DOHH2 (cell line): ENCODE measurements around the gene LGALS1.

Experiments used
- H3F3A ChIP-seq: fragments of 200-600 bp; sonication (generic), shearing (Covaris generic); 2 replicates; pipeline ENCODE4 v1.6.0; 2016; ENCODE audit warnings: antibody characterized with exemption, mild to moderate bottlenecking; ENCODE audit not compliant: control insufficient read depth, insufficient read depth
- H3K27ac ChIP-seq: fragments of 200-600 bp; sonication (generic); 2 replicates; pipeline ENCODE4 v1.5.1; 2014; ENCODE audit warnings: low read depth, mild to moderate bottlenecking, low read length, moderate library complexity
- H3K27me3 ChIP-seq: fragments of 200-600 bp; sonication (generic); 2 replicates; pipeline ENCODE4 v1.6.1; 2014; ENCODE audit warnings: mild to moderate bottlenecking, low read length, mixed read lengths; ENCODE audit not compliant: control insufficient read depth
- H3K36me3 ChIP-seq: fragments of 200-600 bp; sonication (generic); 2 replicates; pipeline ENCODE4 v1.6.1; 2014; ENCODE audit warnings: mild to moderate bottlenecking, low read length, moderate library complexity, mixed read lengths; ENCODE audit not compliant: control insufficient read depth
- H3K4me1 ChIP-seq: fragments of 200-600 bp; sonication (generic); 2 replicates; pipeline ENCODE4 v1.6.1; 2014; ENCODE audit warnings: mild to moderate bottlenecking, low read length, mixed read lengths; ENCODE audit not compliant: control insufficient read depth
- H3K4me2 ChIP-seq: fragments of 200-600 bp; sonication (generic); 2 replicates; pipeline ENCODE4 v1.6.0; 2014; ENCODE audit warnings: mild to moderate bottlenecking, low read length, moderate library complexity
- H3K4me3 ChIP-seq: fragments of 200-600 bp; sonication (generic); 2 replicates; pipeline ENCODE4 v1.5.1; 2014; ENCODE audit warnings: mild to moderate bottlenecking, low read length, mixed read lengths
- H3K79me2 ChIP-seq: fragments of 200-600 bp; sonication (generic); 2 replicates; pipeline ENCODE4 v1.6.1; 2014; ENCODE audit warnings: mild to moderate bottlenecking, low read length, mixed read lengths; ENCODE audit not compliant: control insufficient read depth
- H3K9me2 ChIP-seq: fragments of 200-600 bp; sonication (generic); replicated peaks from 2 replicates; pipeline ENCODE4 v1.6.1; 2014; ENCODE audit warnings: mild to moderate bottlenecking, low read length, mixed read lengths; ENCODE audit not compliant: control insufficient read depth
- H3K9me3 ChIP-seq: fragments of 200-600 bp; sonication (generic); 2 replicates; pipeline ENCODE4 v1.6.1; 2014; ENCODE audit warnings: antibody characterized with exemption, low read length, mixed read lengths; ENCODE audit not compliant: control insufficient read depth, insufficient read depth
- H4K20me1 ChIP-seq: fragments of 200-600 bp; sonication (generic); 2 replicates; pipeline ENCODE4 v1.6.0; 2014; ENCODE audit warnings: low read depth, mild to moderate bottlenecking, antibody characterized with exemption, low read length, moderate library complexity; ENCODE audit not compliant: control insufficient read depth, insufficient read depth
- EZH2phosphoT487 ChIP-seq: fragments of 200-600 bp; sonication (generic); IDR thresholded peaks from 2 replicates; pipeline ENCODE4 v1.6.1; 2017; ENCODE audit warnings: borderline replicate concordance, mild to moderate bottlenecking, antibody characterized with exemption, low read length, moderate library complexity, mixed read lengths
- TF ChIP-seq, protein P1 (sequence below): fragments of 200-600 bp; sonication (generic); IDR thresholded peaks from one replicate; pipeline ENCODE4 v1.5.1; 2014; ENCODE audit warnings: antibody characterized with exemption, mild to moderate bottlenecking, low read depth, low read length; ENCODE audit not compliant: poor library complexity, severe bottlenecking

Gene LGALS1

DNA sequence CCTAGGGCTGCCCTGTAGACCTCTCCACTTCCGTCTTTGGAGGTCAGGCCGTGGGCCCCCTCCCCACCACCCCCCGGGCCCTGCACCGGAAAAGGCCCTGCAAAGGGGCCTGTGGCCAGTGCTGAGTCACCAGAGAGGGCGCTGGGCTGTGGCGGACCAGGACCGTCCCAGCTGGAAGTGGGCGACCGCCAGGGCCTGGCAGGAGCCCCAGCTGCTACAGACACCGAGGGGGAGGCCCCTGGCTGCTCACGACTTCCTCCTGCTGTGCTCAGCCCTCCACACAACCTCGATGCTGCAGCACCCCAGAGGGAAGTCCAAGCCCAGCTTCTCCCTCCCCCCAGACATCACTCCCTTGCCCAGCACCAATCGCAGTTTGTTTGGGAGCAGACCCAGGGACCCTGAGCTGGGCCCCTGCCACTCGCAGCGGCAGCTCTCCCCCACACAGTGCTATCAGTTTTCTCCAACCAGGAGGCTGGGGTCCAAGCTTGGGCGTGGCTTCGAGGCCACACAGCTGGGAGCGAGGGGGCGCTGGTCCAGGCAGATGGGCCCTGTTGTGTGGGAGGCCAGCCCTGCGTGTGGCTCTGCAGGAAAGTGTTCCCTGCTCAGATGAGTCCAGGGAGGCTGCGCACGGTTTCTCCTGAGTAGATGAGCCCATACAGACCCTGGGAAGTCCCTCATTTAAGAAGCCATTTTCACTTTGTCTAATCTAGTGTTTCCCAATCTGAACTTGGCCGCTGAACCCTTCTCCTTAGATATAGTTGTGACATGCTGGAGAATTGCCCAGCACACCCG, 41.6 kb upstream of the LGALS1 start:
- peak overlapping the region; percentile 74 for H3K4me2 ChIP-seq
- H3K4me1 ChIP-seq = peaks cover 43% of the 10 kb centered on the region
- no peaks in the 10 kb centered on the region for H3K27me3 ChIP-seq
- H3K9me2 ChIP-seq = no peaks in the 10 kb centered on the region
- no peaks in the 10 kb centered on the region; the same call in 1 of the 2 replicates for H4K20me1 ChIP-seq
- H3K27ac ChIP-seq = peak overlapping the region; percentile 59
- TF ChIP-seq EZH2phosphoT487 = no peak
- TF ChIP-seq, protein P1, sequence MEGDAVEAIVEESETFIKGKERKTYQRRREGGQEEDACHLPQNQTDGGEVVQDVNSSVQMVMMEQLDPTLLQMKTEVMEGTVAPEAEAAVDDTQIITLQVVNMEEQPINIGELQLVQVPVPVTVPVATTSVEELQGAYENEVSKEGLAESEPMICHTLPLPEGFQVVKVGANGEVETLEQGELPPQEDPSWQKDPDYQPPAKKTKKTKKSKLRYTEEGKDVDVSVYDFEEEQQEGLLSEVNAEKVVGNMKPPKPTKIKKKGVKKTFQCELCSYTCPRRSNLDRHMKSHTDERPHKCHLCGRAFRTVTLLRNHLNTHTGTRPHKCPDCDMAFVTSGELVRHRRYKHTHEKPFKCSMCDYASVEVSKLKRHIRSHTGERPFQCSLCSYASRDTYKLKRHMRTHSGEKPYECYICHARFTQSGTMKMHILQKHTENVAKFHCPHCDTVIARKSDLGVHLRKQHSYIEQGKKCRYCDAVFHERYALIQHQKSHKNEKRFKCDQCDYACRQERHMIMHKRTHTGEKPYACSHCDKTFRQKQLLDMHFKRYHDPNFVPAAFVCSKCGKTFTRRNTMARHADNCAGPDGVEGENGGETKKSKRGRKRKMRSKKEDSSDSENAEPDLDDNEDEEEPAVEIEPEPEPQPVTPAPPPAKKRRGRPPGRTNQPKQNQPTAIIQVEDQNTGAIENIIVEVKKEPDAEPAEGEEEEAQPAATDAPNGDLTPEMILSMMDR = peak; percentile 24
- no peaks in the 10 kb centered on the region for H3K79me2 ChIP-seq
- H3K36me3 ChIP-seq = peaks cover 45% of the 10 kb centered on the region
- H3F3A ChIP-seq = peaks cover 17% of the 10 kb centered on the region
- no peaks in the 10 kb centered on the region for H3K9me3 ChIP-seq
- H3K4me3 ChIP-seq = peak overlapping the region; percentile 48

DNA sequence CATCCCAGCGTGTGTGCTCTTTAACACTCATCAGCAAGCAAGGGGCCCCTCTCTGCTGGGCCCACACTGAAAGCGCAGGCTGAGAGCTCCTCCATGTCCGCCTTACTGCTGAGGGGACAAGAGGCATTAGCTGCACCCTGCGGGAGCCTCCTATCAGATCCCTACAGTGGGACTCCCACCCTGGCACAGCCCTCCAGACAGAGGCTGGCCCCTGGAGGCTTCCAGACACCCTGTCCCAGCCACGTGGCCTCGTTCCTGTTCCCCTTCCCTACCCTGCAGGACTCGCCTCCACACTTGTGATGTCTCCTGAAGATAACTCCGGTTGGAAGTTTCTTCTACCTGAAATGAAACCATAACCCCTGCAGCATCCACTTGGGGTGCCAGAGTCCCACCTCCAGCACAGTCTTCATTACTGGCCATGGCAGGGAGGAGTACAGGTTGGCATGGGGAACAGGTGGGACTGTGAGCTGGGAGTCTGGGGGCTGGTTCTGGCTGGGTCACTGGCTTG, 41.0 kb upstream of the LGALS1 start:
- H3K79me2 ChIP-seq = no peaks in the 10 kb centered on the region
- no peaks in the 10 kb centered on the region; the same call in 1 of the 2 replicates for H4K20me1 ChIP-seq
- no peak for TF ChIP-seq EZH2phosphoT487
- TF ChIP-seq, protein P1 = peak; percentile 36
- H3K9me3 ChIP-seq = no peaks in the 10 kb centered on the region
- H3F3A ChIP-seq = peaks cover 17% of the 10 kb centered on the region
- peak overlapping the region; percentile 59 for H3K27ac ChIP-seq
- peaks cover 39% of the 10 kb centered on the region for H3K36me3 ChIP-seq
- no peaks in the 10 kb centered on the region for H3K9me2 ChIP-seq
- H3K4me1 ChIP-seq = peaks cover 49% of the 10 kb centered on the region
- H3K4me2 ChIP-seq = peak overlapping the region; percentile 74
- H3K27me3 ChIP-seq = no peaks in the 10 kb centered on the region
- H3K4me3 ChIP-seq = peak overlapping the region; percentile 48

DNA sequence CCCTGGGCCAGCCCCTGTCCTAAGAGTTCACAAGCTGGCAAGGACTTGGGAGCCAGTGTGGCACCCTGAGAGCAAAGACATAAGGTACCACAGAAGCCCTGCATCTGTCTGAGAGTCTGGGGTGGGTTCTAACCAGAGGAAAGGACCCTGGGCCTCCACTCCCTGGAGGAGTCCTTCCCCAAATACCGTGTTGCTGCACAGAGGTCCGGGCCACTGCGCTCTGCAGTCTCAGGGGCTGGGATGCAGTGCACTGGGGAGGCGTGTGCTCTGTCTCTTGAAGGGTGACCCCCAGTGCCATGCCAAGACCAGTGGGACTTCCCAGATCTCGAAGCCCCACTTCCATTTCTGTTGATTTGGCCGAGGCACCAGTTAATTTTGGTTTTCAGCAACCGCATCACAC, 40.3 kb upstream of the LGALS1 start:
- Histone ChIP-seq H3K27me3 (no peaks in the 10 kb centered on the region), H3K9me2 (no peaks in the 10 kb centered on the region), H3K27ac (no peak overlapping the region), H3K79me2 (peaks cover 3% of the 10 kb centered on the region; the same call in 1 of the 2 replicates), H3K4me3 (no peak overlapping the region), H3F3A (peaks cover 17% of the 10 kb centered on the region), H3K4me1 (peaks cover 49% of the 10 kb centered on the region), H3K36me3 (peaks cover 32% of the 10 kb centered on the region), H4K20me1 (no peaks in the 10 kb centered on the region; the same call in 1 of the 2 replicates), H3K9me3 (no peaks in the 10 kb centered on the region), H3K4me2 (no peak overlapping the region)
- TF ChIP-seq EZH2phosphoT487 = no peak
- TF ChIP-seq, protein P1 = no peak
